ENCODE data around the gene ARMH3. TPM values are rescaled to one million over a fixed set of nuclear protein-coding genes. Genes with fewer than 3 reads are reported as not detected.

ARMH3 gene
- total RNA-seq, 6 experiments from 2014 or later: 18.0 to 21.7 (median 18.8) TPM

- Mint-ChIP-seq H3K27me3 (ENCODE audit: insufficient read depth) (no peaks in the 10 kb centered on the region), H3K36me3 (ENCODE audit: low read depth) (no peaks in the 10 kb centered on the region; the same call in 1 of the 2 replicates), H3K27ac (no peak overlapping the region), H3K4me3 (no peak overlapping the region), H3K4me1 (ENCODE audit: low read depth) (peaks cover 53% of the 10 kb centered on the region), H3K9me3 (no peaks in the 10 kb centered on the region)
- no peak for DNase-seq
- TF ChIP-seq CTCF (IDR thresholded peaks at IDR 0.05): no peak
Observed at GRCh38 chr10:101934686-101935305, 121.2 kb downstream of the ARMH3 start.

DNA sequence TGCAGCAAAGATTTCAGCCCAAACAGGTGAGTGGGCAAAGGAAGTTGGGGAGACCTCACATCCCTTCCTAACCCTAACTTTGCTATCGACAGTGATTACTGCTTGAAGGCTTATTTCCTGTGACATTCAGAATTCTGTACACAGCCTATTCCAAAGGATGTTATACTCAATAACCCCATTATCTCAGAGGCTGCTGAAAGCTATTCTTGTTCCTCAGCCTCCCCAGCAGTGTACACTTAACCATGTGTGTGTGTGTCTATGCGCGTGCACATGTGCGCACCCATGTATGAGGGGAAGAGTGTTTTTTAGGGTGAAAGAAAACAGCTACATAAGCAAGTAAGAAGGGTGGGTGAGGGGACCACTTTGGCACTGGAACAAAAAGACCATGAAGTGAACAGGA is 122.0 kb downstream of the ARMH3 start:
- Mint-ChIP-seq H3K27me3 (ENCODE audit: insufficient read depth) (no peaks in the 10 kb centered on the region), H3K4me1 (ENCODE audit: low read depth) (peaks cover 45% of the 10 kb centered on the region), H3K9me3 (no peaks in the 10 kb centered on the region), H3K27ac (no peak overlapping the region), H3K36me3 (ENCODE audit: low read depth) (no peaks in the 10 kb centered on the region; the same call in 1 of the 2 replicates), H3K4me3 (no peak overlapping the region)
- DNase-seq: no peak
- no peak for TF ChIP-seq CTCF (IDR thresholded peaks at IDR 0.05)

DNA sequence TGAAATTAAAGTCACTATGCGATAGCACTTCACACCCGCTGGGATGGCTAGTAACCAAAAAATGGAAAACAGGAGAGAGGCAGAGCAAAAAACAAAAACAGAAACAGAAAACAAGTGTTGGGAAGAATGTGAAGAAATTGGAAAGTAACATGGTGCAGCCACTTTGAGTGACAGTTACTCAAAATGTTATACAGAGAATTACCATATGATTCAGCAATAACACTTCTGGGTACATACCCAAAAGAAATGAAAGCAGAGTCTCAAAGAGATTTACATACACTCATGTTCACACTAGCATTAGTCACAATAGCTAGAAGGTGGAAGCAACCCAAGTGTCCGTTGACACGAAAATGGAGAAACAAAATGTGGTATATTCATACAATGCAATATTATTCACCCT is 123.8 kb downstream of the ARMH3 start:
- H3K4me1 Mint-ChIP-seq (ENCODE audit: low read depth): peaks cover 34% of the 10 kb centered on the region
- no peak for TF ChIP-seq CTCF (IDR thresholded peaks at IDR 0.05)
- no peaks in the 10 kb centered on the region for H3K27me3 Mint-ChIP-seq (ENCODE audit: insufficient read depth)

GRCh38 chr10:101925027-101925426 is 130.9 kb downstream of the ARMH3 start:
- Mint-ChIP-seq H3K27ac (no peak overlapping the region), H3K4me1 (ENCODE audit: low read depth) (peaks cover 6% of the 10 kb centered on the region; the same call in 1 of the 2 replicates), H3K36me3 (ENCODE audit: low read depth) (peaks cover 4% of the 10 kb centered on the region; the same call in 1 of the 2 replicates), H3K9me3 (no peaks in the 10 kb centered on the region), H3K27me3 (ENCODE audit: insufficient read depth) (no peaks in the 10 kb centered on the region; the same call in 1 of the 2 replicates), H3K4me3 (no peak overlapping the region)
- no peak for DNase-seq
- TF ChIP-seq CTCF (IDR thresholded peaks at IDR 0.05): no peak

More for the DNA sequence above, 123.8 kb downstream of the ARMH3 start:
- Mint-ChIP-seq H3K4me3 (no peak overlapping the region), H3K36me3 (ENCODE audit: low read depth) (no peaks in the 10 kb centered on the region; the same call in 1 of the 2 replicates), H3K9me3 (no peaks in the 10 kb centered on the region), H3K27ac (no peak overlapping the region)
- DNase-seq: no peak

DNA sequence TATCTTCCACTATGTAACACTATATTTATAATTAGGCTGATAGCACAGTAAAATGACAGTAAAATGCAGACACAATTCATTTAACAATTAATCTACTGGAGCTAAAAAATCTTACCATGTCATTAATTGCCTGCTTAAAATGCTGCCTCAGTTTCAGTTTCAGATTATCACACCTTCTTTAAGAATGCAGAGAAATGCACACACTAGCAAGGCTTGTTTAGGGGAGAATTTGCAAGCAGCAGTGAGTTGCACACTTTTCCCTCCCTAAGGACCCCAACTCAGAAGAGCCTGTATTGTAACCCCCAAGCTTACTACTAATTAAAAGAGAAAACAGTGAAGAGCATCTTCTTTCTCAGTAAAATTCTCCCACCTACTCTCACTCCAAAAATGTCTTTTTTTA is 132.7 kb downstream of the ARMH3 start:
- Mint-ChIP-seq H3K27me3 (ENCODE audit: insufficient read depth) (no peaks in the 10 kb centered on the region; the same call in 1 of the 2 replicates), H3K27ac (no peak overlapping the region), H3K4me3 (no peak overlapping the region), H3K36me3 (ENCODE audit: low read depth) (peaks cover 4% of the 10 kb centered on the region; the same call in 1 of the 2 replicates), H3K4me1 (ENCODE audit: low read depth) (peaks cover 6% of the 10 kb centered on the region; the same call in 1 of the 2 replicates), H3K9me3 (no peaks in the 10 kb centered on the region)
- DNase-seq: no peak
- no peak for TF ChIP-seq CTCF (IDR thresholded peaks at IDR 0.05)
